H9 (cell line): ENCODE data around the gene DPP6. TPM values are rescaled to one million over a fixed set of nuclear protein-coding genes. Genes with fewer than 3 reads are reported as not detected.

Experiments used
- DNase-seq: peaks from one replicate; pipeline ENCODE4 v3.0.0-alpha.2; 2017
- H2AFZ ChIP-seq: one replicate; pipeline ENCODE4 v1.6.1; 2013; ENCODE audit warnings: mild to moderate bottlenecking, low read length, control low read depth, moderate library complexity
- H2AK5ac ChIP-seq: 2 replicates; pipeline ENCODE4 v1.6.1; 2013; ENCODE audit warnings: low read length, control low read depth, mixed read lengths; ENCODE audit not compliant: insufficient read length
- H2BK120ac ChIP-seq: one replicate; pipeline ENCODE4 v1.6.1; 2013; ENCODE audit warnings: low read depth, mild to moderate bottlenecking, low read length, control low read depth, inconsistent platforms; ENCODE audit not compliant: poor library complexity, severe bottlenecking
- H2BK12ac ChIP-seq: 2 replicates; pipeline ENCODE4 v1.6.1; 2013; ENCODE audit warnings: low read length, control low read depth, mixed read lengths, low read depth; ENCODE audit not compliant: insufficient read length
- H2BK15ac ChIP-seq: 2 replicates; pipeline ENCODE4 v1.6.1; 2013; ENCODE audit warnings: low read depth, low read length, control low read depth
- H2BK20ac ChIP-seq: one replicate; pipeline ENCODE4 v1.6.1; 2013; ENCODE audit warnings: low read depth, mild to moderate bottlenecking, low read length, control low read depth, inconsistent platforms; ENCODE audit not compliant: poor library complexity, severe bottlenecking
- H2BK5ac ChIP-seq: 2 replicates; pipeline ENCODE4 v1.6.1; 2013; ENCODE audit warnings: low read length, control low read depth, mixed read lengths; ENCODE audit not compliant: insufficient read length
- H3K14ac ChIP-seq: 2 replicates; pipeline ENCODE4 v1.6.1; 2013; ENCODE audit warnings: low read length, control low read depth; ENCODE audit not compliant: insufficient read depth
- H3K18ac ChIP-seq: 2 replicates; pipeline ENCODE4 v1.6.1; 2013; ENCODE audit warnings: low read depth, mild to moderate bottlenecking, mixed read lengths, low read length, control low read depth; ENCODE audit not compliant: insufficient read length
- H3K23ac ChIP-seq: 2 replicates; pipeline ENCODE4 v1.6.1; 2013; ENCODE audit warnings: low read length, control low read depth, mixed read lengths, low read depth; ENCODE audit not compliant: insufficient read length
- H3K23me2 ChIP-seq: 2 replicates; pipeline ENCODE4 v1.6.1; 2013; ENCODE audit warnings: low read depth, mild to moderate bottlenecking, mixed read lengths, low read length, control low read depth; ENCODE audit not compliant: insufficient read length, poor library complexity, severe bottlenecking
- H3K27ac ChIP-seq: 2 replicates; pipeline ENCODE4 v1.5.1; 2013; ENCODE audit warnings: low read length, control low read depth, mixed read lengths, low read depth; ENCODE audit not compliant: insufficient read length
- H3K27me3 ChIP-seq: 2 replicates; pipeline ENCODE4 v1.6.1; 2013; ENCODE audit warnings: low read length, control low read depth, inconsistent platforms; ENCODE audit not compliant: insufficient read depth
- H3K4ac ChIP-seq: 2 replicates; pipeline ENCODE4 v1.6.1; 2013; ENCODE audit warnings: low read depth, mild to moderate bottlenecking, control low read depth, inconsistent platforms, low read length, moderate library complexity
- H3K4me1 ChIP-seq: 2 replicates; pipeline ENCODE4 v1.6.1; 2013; ENCODE audit warnings: low read length, control low read depth, inconsistent platforms; ENCODE audit not compliant: insufficient read depth
- H3K4me2 ChIP-seq: 2 replicates; pipeline ENCODE4 v1.6.1; 2013; ENCODE audit warnings: low read length, control low read depth, mixed read lengths; ENCODE audit not compliant: insufficient read length, insufficient read depth
- H3K56ac ChIP-seq: 2 replicates; pipeline ENCODE4 v1.6.1; 2013; ENCODE audit warnings: low read depth, mild to moderate bottlenecking, mixed read lengths, low read length, control low read depth; ENCODE audit not compliant: insufficient read length
- H3K79me1 ChIP-seq: 2 replicates; pipeline ENCODE4 v1.6.1; 2013; ENCODE audit warnings: low read depth, mild to moderate bottlenecking, moderate library complexity, low read length, control low read depth, inconsistent platforms; ENCODE audit not compliant: insufficient read depth, poor library complexity, severe bottlenecking
- H3K79me2 ChIP-seq: 2 replicates; pipeline ENCODE4 v1.6.1; 2013; ENCODE audit warnings: low read length, control low read depth, inconsistent platforms; ENCODE audit not compliant: insufficient read depth
- H3K9ac ChIP-seq: 2 replicates; pipeline ENCODE4 v1.6.1; 2013; ENCODE audit warnings: low read length, control low read depth, mixed read lengths; ENCODE audit not compliant: insufficient read length; ENCODE audit errors: extremely low read depth
- H3K9me3 ChIP-seq: one replicate; pipeline ENCODE4 v1.6.1; 2013; ENCODE audit warnings: low read depth, low read length, inconsistent platforms; ENCODE audit not compliant: control insufficient read depth
- H3T11ph ChIP-seq: one replicate; pipeline ENCODE4 v1.6.1; 2013; ENCODE audit warnings: mild to moderate bottlenecking, low read length, control low read depth, inconsistent platforms
- H4K20me1 ChIP-seq: one replicate; pipeline ENCODE4 v1.6.1; 2013; ENCODE audit not compliant: control insufficient read depth, insufficient read length, insufficient read depth
- H4K5ac ChIP-seq: 2 replicates; pipeline ENCODE4 v1.6.1; 2013; ENCODE audit warnings: low read depth, mild to moderate bottlenecking, mixed read lengths, low read length, control low read depth; ENCODE audit not compliant: insufficient read length
- H4K8ac ChIP-seq: replicated peaks from 2 replicates; pipeline ENCODE4 v1.6.1; 2013; ENCODE audit warnings: low read length, control low read depth, mixed read lengths, low read depth; ENCODE audit not compliant: insufficient read length
- H4K91ac ChIP-seq: 2 replicates; pipeline ENCODE4 v1.6.1; 2013; ENCODE audit warnings: low read depth, mild to moderate bottlenecking, moderate library complexity, mixed read lengths, low read length, control low read depth; ENCODE audit not compliant: insufficient read length
- H3K27ac Mint-ChIP-seq, 3 experiments: 2 replicates in 2 of 3; 3 replicates in 1 of 3; pipeline ENCODE4 v1.8.0; 2020 to 2021; ENCODE audit warnings: mixed read lengths in 3 of 3, mild to moderate bottlenecking in 1 of 3, moderate library complexity in 1 of 3
- H3K27me3 Mint-ChIP-seq: 2 replicates; pipeline ENCODE4 v1.8.0; 2021; ENCODE audit warnings: low read depth, mild to moderate bottlenecking, moderate library complexity, mixed read lengths
- H3K36me3 Mint-ChIP-seq, 3 experiments: 2 replicates in 2 of 3; 3 replicates in 1 of 3; pipeline ENCODE4 v1.8.0; 2020 to 2021; ENCODE audit warnings: low read depth in 3 of 3, mixed read lengths in 3 of 3; ENCODE audit not compliant: insufficient read depth in 1 of 3
- H3K4me1 Mint-ChIP-seq, 2 experiments: 2 replicates each; pipeline ENCODE4 v1.8.0; 2020; ENCODE audit warnings: mixed read lengths in 2 of 2
- H3K4me3 Mint-ChIP-seq, 2 experiments: 2 replicates in 1 of 2; 3 replicates in 1 of 2; pipeline ENCODE4 v1.8.0; 2020 to 2021; ENCODE audit warnings: mild to moderate bottlenecking in 2 of 2, mixed read lengths in 2 of 2, moderate library complexity in 1 of 2
- H3K9me3 Mint-ChIP-seq, 2 experiments: 2 replicates in 1 of 2; 3 replicates in 1 of 2; pipeline ENCODE4 v1.8.0; 2020; ENCODE audit warnings: mild to moderate bottlenecking in 2 of 2, mixed read lengths in 2 of 2, moderate library complexity in 1 of 2
- WGBS: extraction: QIAGEN DNeasy Blood & Tissue Kit; methylation state at CpG from one replicate; pipeline ENCODE4 v1.1.7; 2013; ENCODE audit warnings: missing lambda C conversion rate, low lambda C conversion rate, mixed read lengths; ENCODE audit not compliant: insufficient read length; ENCODE audit errors: extremely low coverage; 5-methylcytosine and 5-hydroxymethylcytosine counted together
- total RNA-seq: library from RNA; stranded (reverse); gene quantifications from 2 replicates; pipeline ENCODE4 v1.2.1, GENCODE V29; 2021
- TF ChIP-seq, protein P1 (sequence below): fragments of 200-600 bp; sonication (generic); conservative IDR thresholded peaks from 3 replicates; pipeline ENCODE4 v1.8.0; 2021; ENCODE audit warnings: antibody characterized with exemption, mild to moderate bottlenecking

The DPP6 gene
- total RNA-seq, 1 experiment from 2014 or later, result 4.5 TPM

DNA sequence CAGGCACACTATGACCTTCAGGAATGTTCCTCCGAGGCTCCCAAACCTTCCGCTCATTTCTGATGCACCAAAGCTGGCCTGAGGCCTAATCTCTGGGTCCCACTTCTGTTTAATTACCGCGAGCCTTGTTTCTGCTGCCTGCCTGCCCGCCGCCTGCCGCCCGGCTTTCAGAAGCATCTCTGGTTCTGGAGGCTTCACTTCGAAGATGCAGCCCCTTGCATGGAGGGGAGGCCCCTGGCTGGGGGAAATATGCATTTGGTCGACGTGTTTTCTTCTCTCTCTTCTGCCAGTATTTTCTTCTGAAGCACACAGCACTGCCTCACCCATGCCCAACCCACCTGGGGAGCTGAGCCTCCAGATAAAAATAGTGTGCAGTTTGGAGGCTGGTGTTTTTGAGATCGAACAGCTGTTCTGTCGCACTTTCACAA lies 783.8 kb downstream of the DPP6 start:
- Mint-ChIP-seq H3K9me3 (no peaks in the 10 kb centered on the region; a peak in 1 of 5 replicates), H3K36me3 (no peaks in the 10 kb centered on the region)

More for the DNA sequence above, 783.8 kb downstream of the DPP6 start:
- Histone ChIP-seq H3K27me3 (no peaks in the 10 kb centered on the region), H2AFZ (no peak overlapping the region), H3K56ac (no peak overlapping the region), H3K23ac (no peak overlapping the region), H3K4me1 (no peaks in the 10 kb centered on the region), H3K4me2 (no peak overlapping the region), H4K91ac (no peak overlapping the region), H3T11ph (no peak overlapping the region), H2BK15ac (no peak overlapping the region), H3K18ac (no peak overlapping the region), H3K79me1 (no peaks in the 10 kb centered on the region), H4K5ac (no peak overlapping the region), H2BK20ac (no peak overlapping the region), H2BK12ac (no peak overlapping the region), H3K27ac (no peak overlapping the region), H3K23me2 (no peaks in the 10 kb centered on the region), H2BK120ac (no peak overlapping the region), H3K14ac (no peak overlapping the region; the same call in 1 of the 2 replicates), H3K4ac (no peak overlapping the region), H4K20me1 (peaks cover 4% of the 10 kb centered on the region), H3K9me3 (no peaks in the 10 kb centered on the region), H4K8ac (no peak overlapping the region), H2AK5ac (no peak overlapping the region), H3K79me2 (no peaks in the 10 kb centered on the region), H2BK5ac (no peak overlapping the region), H3K9ac (no peak overlapping the region)
- Mint-ChIP-seq H3K27ac (peak overlapping the region in 1 of 3 experiments; percentile 68; a peak in 1 of 7 replicates), H3K4me1 (peaks cover 0 to 3% of the 10 kb centered on the region in 2 experiments; a peak in 1 of 4 replicates), H3K4me3 (no peak overlapping the region), H3K27me3 (peaks cover 4% of the 10 kb centered on the region)
- no peak for DNase-seq
- TF ChIP-seq, protein P1, sequence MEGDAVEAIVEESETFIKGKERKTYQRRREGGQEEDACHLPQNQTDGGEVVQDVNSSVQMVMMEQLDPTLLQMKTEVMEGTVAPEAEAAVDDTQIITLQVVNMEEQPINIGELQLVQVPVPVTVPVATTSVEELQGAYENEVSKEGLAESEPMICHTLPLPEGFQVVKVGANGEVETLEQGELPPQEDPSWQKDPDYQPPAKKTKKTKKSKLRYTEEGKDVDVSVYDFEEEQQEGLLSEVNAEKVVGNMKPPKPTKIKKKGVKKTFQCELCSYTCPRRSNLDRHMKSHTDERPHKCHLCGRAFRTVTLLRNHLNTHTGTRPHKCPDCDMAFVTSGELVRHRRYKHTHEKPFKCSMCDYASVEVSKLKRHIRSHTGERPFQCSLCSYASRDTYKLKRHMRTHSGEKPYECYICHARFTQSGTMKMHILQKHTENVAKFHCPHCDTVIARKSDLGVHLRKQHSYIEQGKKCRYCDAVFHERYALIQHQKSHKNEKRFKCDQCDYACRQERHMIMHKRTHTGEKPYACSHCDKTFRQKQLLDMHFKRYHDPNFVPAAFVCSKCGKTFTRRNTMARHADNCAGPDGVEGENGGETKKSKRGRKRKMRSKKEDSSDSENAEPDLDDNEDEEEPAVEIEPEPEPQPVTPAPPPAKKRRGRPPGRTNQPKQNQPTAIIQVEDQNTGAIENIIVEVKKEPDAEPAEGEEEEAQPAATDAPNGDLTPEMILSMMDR, result no peak
- WGBS, result no CpG with 5 or more reads among the region's 13 CpGs
